AG04449 (cell line): ENCODE results near the gene FIGNL2.
"Not testable (repeated sequence)": the region's sequence is repeated elsewhere in the genome, so short reads cannot be mapped to it uniquely, and the experiment has no call there.

Experiments
- CTCF ChIA-PET: fragments of 350-600 bp; formaldehyde crosslinking; extraction: SDS; loops from one replicate; lab custom pipeline; 2021; ENCODE audit warnings: antibody characterized with exemption; lab: Yijun Ruan, JAX
- POLR2A ChIA-PET: fragments of 400-600, 350-600 bp; formaldehyde crosslinking; extraction: SDS; loops from one replicate; lab custom pipeline; 2020; ENCODE audit warnings: antibody characterized with exemption, inconsistent platforms; lab: Yijun Ruan, JAX
- DNase-seq: peaks from one replicate; pipeline ENCODE4 v3.0.0-alpha.2; 2010; ENCODE audit warnings: low read depth, low spot score
- H3K4me3 ChIP-seq: 2 replicates; pipeline ENCODE4 v1.5.1; 2011; ENCODE audit warnings: low read depth, mild to moderate bottlenecking, control low read depth, low read length
- TF ChIP-seq, protein P1 (sequence below): IDR thresholded peaks from one replicate; pipeline ENCODE4 v1.5.1; 2011; ENCODE audit warnings: mild to moderate bottlenecking, moderate library complexity, low read length, control low read depth, inconsistent platforms; ENCODE audit not compliant: insufficient read depth; ENCODE audit errors: missing control alignments

The FIGNL2 gene

DNA sequence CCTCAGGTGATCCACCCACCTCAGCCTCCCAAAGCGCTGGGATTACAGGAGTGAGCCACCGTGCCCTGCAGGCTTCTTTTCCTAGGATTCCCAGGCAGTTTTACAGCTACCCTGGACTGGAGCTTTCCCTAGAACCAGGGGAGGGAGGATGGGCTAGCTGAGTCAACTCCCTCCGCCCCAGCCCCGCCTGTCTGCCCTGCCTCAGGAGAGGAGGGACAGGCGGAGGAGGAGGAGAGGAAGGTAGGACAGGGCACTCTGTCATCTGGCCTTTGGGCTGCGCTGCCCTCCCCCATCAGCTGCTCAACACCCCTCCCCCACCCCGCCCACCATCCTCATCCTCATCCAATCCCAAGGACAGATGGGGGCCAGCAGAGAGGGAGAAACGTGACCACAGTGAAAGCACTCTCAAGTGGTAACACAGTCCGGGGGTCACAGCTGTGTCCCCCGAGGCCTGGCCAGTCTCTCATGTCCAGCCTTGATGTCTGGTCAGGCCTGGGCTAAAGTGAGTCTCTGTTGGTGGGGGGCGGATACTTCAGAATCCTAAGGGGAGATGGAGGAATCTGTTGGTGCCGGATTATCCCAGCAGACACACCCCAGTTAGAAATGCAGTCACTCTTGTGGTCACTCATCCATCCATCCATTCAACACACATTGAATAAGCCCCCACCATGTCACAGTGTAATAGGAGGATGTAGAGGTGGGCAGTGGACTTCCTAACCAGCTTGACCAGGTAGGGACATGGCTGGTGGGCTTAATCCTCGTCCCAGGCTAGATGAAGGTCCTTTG is 12.3 kb downstream of the FIGNL2 start:
- H3K4me3 ChIP-seq, result no peak overlapping the region
- no peak for DNase-seq
- ChIA-PET POLR2A (interaction anchor here (1.2 kb wide), 1 partner anchor 8 kb away, joined by 3 read pairs; no protein-coding TSS in a partner anchor), CTCF (interaction anchor here (1.0 to 2.0 kb wide), 2 partner anchors 13 to 39 kb away, joined by 5 to 16 read pairs; no protein-coding TSS in a partner anchor)
- TF ChIP-seq, protein P1, sequence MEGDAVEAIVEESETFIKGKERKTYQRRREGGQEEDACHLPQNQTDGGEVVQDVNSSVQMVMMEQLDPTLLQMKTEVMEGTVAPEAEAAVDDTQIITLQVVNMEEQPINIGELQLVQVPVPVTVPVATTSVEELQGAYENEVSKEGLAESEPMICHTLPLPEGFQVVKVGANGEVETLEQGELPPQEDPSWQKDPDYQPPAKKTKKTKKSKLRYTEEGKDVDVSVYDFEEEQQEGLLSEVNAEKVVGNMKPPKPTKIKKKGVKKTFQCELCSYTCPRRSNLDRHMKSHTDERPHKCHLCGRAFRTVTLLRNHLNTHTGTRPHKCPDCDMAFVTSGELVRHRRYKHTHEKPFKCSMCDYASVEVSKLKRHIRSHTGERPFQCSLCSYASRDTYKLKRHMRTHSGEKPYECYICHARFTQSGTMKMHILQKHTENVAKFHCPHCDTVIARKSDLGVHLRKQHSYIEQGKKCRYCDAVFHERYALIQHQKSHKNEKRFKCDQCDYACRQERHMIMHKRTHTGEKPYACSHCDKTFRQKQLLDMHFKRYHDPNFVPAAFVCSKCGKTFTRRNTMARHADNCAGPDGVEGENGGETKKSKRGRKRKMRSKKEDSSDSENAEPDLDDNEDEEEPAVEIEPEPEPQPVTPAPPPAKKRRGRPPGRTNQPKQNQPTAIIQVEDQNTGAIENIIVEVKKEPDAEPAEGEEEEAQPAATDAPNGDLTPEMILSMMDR, result no peak

DNA sequence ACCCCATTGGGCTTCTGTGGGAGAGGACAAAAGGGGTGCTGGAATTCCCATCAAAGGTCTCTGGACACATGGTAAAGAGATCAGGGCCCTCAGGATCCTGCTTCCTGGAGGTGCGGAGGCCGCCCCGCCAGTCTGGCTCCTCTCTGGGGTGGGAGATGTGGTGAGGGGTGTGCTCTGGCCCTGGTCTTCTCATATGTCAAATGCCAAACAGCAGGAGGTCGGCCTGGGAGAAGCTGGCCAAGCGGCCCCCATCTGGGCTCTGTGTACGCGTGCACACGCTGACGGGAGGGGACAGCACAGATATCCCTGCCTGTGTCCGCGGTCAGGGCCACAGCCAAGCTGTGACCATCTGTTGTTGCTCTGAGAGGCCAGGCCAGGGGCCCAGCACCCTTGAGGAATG is 14.1 kb downstream of the FIGNL2 start:
- TF ChIP-seq, protein P1, result no peak
- POLR2A ChIA-PET, result no interaction called here
- CTCF ChIA-PET, result interaction anchor here (1.2 to 2.0 kb wide), 2 partner anchors 11 to 16 kb away, joined by 3 to 16 read pairs; no protein-coding TSS in a partner anchor
- H3K4me3 ChIP-seq, result no peak overlapping the region
- DNase-seq, result no peak

DNA sequence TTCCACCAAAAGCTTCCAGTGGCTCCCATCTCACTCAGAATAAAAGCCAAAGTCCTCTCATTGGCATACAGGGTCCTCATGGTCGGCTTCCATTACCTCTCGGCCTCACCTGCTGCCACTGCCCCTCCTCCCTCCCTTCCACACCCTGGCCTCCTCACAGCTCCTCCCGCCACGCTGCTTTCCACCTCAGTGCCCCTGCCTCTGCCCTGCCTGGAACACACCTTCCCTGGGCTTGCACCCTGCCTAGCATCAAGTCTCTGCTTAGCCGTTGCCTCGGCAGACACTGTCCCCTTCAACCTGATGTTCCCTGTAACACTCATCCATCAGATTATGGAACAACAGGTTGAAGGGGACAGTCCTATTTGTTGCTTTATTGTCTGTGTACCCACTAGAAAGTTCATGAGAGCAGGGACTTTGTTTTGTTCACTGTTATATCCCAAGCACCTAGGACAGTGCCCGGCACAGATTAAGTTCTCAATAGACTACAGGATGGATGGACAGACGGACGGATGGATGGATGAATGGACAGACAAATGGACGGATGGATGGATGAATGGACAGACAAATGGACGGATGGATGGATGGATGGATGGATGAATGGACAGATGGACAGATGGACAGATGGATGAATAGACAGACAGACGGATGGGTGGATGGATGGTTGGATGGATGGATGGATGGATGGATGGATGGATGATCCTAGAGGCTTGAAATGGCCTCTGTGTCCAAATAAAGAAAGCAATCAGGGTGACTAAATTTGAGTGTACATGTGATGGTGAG is 14.9 kb downstream of the FIGNL2 start:
- no peak for DNase-seq
- TF ChIP-seq, protein P1, result no peak
- POLR2A ChIA-PET, result no interaction called here
- CTCF ChIA-PET, result interaction anchor here (0.8 to 2.1 kb wide), 2 partner anchors 10 to 90 kb away, joined by 3 to 18 read pairs; no protein-coding TSS in a partner anchor
- no peak overlapping the region for H3K4me3 ChIP-seq

DNA sequence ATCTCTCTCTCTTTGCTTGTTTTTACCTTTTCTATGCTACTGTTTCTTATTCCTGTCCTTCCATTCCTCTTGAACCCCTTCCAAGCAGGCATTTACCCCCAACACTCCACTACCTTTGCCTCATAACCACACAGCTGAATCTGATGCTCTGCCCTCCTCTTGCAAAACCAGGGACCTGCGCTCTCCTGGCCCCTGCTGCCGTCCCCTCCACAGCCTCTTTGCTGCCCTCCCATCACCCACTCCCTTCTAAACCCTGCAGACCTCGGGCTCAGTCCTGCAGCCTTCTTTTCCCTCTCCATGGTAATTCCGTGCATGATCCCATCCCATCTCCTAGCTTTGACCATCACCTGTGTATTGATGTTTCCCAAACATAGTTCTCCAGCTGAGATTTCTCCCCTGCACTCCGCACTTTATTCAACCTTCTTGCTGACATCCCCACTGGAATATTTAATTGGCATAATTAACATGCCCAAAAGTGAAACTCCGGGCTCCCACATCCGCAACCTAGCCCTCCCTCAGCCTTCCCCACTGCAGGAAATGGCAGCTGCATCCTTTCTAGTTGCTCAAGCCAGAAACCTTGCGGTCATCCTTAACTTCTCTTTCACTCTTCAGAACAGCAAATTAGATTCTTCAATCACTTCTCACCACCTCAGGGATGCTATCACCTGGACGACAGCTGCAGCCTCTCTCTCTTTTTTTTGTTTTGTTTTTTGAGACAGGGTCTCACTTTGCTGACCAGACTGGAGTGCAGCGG is 16.0 kb downstream of the FIGNL2 start:
- TF ChIP-seq, protein P1, result no peak
- ChIA-PET POLR2A (interaction anchor here (0.9 kb wide), 1 partner anchor 12 kb away, joined by 3 read pairs; no protein-coding TSS in a partner anchor), CTCF (interaction anchor here (0.8 to 2.1 kb wide), 6 partner anchors 9 to 412 kb away, joined by 3 to 18 read pairs (median 4); partner anchors contain the start of gene SLC4A8)
- no peak for DNase-seq
- H3K4me3 ChIP-seq, result no peak overlapping the region

DNA sequence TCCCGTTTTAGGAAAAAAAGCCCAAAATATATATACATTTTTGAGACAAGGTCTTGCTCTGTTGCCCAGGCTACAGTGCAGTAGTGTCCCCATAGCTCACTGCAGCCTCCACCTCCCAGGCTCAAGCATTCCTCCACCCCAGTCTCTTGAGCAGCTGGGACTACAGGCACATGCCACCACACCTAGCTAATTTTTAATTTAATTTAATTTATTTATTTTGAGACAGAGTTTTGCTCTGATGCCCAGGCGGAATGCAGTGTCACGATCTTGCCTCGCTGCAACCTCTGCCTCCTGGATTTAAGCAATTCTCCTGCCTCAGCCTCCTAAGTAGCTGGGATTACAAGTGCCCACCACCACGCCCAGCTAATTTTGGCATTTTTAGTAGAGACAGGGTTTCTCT is 16.7 kb downstream of the FIGNL2 start:
- CTCF ChIA-PET, result interaction anchor here (1.2 to 2.1 kb wide), 5 partner anchors 8 to 411 kb away, joined by 3 to 18 read pairs (median 6); partner anchors contain the start of gene SLC4A8
- H3K4me3 ChIP-seq, DNase-seq: not testable (repeated sequence)
- POLR2A ChIA-PET, result interaction anchor here (0.9 kb wide), 1 partner anchor 11 kb away, joined by 3 read pairs; no protein-coding TSS in a partner anchor

DNA sequence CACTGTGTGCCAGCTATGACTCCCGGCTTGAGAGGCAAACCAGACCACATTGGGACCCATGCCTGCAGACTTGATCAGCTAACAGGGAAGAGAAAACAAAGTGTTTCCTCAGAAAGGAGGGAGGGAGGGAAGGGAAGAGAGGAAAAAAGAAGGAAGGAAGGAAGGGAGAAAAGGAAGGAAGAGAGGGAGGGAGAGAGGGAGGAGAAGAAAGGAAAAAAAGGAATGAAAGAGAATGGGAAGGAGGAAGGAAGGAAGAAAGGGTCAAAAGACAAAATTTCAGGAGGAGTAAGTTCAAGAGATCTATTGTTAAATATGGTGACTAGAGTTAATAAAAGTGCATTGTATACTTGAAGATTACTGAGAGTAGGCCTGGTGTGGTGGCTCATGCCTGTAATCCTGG is 18.9 kb downstream of the FIGNL2 start:
- CTCF ChIA-PET, result interaction anchor here (1.2 kb wide), 1 partner anchor 16 kb away, joined by 4 read pairs; no protein-coding TSS in a partner anchor
- DNase-seq, result no peak
- TF ChIP-seq, protein P1, result no peak
- POLR2A ChIA-PET, result no interaction called here
- H3K4me3 ChIP-seq, result no peak overlapping the region
